Activated naive CD4-positive, alpha-beta T cell treated with anti-CD3 and anti-CD28 coated beads, Interleukin-2, amount 50 U/mL, for 16 hours (primary cell): ENCODE results near the gene MAPKAPK2.

ENCODE experiments used
- DNase-seq: peaks from one replicate; pipeline ENCODE4 v3.0.0-alpha.2; 2020

Gene MAPKAPK2

GRCh38 chr1:206661161-206661820, 23.4 kb upstream of the MAPKAPK2 start:
- no peak for DNase-seq

DNA sequence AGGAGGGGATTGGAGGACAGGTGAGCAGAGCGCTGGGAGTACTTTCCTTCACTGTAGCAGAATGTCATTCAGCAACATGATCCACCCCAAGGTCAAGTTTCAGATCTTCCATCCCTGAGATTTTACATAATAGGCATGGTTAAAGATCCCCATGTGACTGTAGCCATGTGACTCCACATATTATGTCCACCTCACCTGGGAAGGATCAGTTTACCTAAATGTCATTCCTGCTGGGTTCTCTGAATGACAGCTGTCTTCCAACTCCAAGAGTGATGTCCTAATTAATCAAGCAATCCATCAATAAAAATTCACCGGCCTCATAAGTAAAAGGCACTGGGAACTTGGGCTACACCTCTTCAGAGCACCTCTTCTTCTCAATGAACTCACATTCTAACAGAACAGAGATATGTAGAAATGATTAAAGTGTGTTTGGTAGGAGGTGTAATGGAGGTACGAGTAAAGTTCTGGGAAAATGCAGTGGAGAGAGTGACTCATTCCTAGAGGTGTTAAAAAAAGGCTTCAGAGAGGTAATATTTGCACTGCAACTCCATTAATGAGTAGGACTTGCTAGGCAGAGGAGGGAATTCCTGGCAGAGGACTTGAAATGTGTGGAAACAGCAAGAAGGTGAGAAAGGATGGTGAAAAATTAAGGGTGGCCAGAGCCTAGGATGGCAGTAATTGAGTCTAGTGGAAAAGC, 22.2 kb upstream of the MAPKAPK2 start:
- DNase-seq = no peak

- no peak for DNase-seq
Measured at GRCh38 chr1:206663362-206663761, 21.3 kb upstream of the MAPKAPK2 start.

DNA sequence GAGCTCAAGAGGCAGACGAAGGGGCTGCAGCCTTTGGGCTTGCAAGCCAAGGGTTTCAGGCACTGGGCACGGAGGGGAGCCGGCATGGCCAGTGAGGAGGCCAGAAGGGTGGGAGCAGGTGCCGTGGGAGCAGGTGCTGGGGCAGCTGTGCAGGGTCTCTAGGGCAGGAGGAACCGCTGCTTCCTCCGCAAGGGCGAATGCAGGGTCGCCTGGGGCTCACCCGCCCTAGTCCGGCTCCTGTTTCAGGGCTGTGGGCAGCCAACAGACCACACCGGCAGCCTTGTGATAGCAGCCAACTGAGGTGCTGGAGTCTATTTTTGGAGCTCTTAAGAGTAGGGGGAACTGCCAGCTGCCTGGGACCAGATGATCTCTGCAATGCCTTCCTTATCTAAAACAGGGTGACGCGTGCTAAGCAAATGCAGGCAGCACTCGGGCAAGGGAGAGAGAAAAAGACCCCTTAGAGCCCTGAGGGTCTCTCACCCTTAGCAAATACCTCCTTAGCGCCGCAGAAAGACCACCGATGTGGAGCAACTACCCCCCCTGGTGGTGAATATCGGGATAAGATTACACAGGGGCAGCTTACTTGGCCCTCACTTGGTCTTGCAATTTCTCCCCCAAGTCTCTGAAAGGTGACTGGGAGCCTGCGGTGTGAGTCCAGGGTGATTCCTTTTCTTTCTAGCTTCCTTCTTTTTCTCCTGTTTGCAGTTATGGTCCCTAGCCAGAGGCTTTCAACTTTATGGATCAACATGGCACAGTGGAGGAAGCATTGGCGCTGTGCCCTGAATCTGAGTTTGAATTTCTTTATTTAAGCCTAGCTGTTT, 20.7 kb upstream of the MAPKAPK2 start:
- peak; percentile 66 for DNase-seq

DNA sequence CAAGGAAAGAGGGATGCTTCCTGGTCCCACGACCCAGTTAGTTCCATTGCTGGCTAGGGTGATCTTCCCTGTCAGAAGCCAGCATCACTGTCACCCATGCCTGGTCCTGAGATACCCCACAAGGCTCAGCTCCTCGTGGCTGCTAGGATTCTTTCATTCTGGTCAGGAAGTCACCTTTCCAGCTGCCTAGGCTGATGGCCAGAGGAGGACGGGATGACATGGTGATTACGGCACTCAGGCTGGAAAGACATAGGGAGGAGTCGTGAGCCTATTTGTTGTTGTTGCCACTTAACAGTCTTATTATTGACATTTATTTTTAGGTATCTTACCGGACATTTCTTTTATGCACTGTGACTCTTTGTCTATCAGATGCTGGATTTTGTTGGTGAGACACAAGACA, 20.0 kb upstream of the MAPKAPK2 start:
- DNase-seq = no peak

GRCh38 chr1:206666031-206666561, 18.6 kb upstream of the MAPKAPK2 start:
- DNase-seq = no peak

DNA sequence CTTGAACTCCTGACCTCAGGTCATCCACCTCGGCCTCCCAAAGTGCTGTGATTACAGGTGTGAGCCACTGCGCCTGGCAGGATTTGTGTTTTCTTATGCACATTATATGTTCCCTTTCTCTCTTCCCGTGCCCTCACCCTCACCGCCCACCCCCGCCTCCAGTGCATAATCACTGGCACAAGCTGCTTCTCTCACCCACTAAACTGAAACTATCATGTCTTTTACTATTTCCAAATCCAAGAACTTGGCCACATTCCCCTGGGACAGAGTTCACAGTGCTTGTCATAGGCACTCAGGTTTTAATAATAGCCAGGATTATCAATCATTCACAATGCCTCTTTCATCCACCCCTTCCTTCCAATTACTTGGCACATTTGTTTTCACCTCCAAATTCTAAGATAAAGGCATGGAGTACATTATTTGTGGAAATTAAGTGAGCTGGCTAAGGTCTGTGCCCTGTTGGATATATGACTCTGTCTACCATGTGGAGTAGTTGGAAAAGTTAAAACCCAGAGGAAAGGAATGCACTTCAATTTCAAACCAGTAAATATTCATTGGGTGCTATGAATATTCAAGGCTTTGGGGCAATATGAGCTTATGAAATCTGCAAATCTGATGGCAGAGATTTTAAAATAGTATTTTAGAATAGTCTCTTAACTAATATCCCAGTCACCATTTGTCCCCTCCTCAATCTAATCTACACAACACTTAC, 17.6 kb upstream of the MAPKAPK2 start:
- no peak for DNase-seq

DNA sequence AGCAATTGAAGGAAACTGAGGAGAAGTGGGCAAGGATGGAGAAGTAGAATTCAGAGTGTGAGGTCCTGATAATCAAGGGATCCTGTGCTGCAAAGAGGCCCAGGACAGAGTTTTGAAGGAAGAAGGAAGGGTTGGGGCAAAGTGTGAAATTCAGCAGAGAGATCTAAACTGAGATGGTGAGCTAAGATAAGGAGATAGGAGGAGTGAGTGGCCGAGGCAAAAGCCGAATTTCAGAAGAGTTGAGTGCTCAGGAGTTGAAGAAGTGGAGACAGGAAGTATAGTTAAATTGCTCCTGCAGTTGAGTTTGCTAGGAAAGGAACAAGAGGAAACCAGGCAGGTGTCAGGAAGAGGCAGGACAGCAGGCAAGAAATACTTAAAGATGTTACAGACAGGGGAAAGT, 16.4 kb upstream of the MAPKAPK2 start:
- no peak for DNase-seq

GRCh38 chr1:206668874-206669410, 15.8 kb upstream of the MAPKAPK2 start:
- DNase-seq = no peak

DNA sequence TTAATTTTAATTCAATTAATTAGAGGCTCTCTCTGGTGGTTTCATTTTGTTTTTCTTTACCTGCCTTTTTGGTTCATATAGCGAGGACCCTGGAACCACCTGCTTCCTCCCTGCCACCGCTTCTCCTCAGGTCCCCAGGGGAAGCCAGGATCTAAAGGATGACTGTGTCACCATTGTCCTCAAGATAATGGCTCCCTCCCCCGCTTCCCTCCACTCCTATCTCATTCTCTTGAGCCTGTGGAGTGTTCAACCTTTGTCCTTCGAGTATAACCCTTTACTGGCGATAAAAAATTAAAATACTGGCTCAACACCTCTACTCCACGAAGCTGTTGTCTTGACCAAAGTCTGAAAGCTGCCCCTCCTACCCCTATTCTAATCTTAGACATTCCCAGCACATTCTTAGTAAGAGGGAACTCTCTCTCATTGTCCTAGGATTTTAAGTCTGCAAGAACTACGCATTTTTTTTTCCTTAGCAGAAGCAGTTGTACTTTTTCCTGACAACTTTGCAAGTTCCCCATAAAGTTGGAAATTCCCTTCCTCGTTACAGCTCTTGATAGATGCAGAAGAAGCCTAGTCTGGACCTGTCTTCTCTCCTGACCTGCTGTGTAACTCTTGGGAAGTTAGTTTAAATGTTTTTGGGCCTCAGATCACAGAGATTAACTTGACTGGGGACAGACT, 12.6 kb upstream of the MAPKAPK2 start:
- no peak for DNase-seq

DNA sequence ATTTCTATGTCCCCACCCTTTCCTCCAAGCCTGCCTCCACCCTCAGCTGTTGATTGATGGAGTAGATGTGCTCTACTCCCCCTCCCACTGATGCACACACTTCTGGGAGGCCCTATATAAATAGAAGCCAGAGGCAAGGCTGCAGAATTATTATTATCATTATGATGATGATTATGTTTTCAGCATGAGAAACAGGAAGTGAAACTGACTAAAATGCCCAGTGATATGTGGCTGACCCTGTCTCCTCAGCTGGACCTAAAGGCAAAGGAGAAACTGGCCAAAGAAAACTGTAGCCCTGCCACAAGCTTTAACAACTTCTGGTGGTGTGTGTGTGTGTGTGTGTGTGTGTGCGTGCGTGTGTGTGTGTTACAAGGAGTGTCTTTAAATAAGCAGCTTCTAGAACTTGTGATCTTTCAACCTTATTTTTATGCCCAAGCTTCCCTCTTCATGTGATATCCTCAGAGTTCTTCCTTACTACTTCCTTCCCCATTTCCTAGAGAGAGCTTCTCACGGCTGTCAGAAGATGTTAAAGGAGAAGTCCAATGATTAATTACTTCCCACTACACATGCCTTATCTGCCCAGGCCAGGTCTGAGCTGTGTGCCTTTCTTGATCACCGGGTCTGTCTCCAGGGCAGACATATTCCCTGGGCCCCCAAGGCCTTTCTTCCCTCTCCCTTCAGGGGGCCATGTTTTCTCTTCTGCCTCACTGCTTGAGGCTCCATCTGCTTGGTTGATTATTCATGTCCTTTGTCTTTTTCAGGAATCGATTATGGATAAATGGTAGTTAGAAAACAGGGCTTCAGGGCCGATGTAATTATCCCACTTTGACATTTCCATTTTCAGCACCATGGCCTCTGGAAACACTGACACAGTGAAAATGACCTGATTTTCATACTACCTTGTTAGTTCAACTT, 11.6 kb upstream of the MAPKAPK2 start:
- no peak for DNase-seq

DNA sequence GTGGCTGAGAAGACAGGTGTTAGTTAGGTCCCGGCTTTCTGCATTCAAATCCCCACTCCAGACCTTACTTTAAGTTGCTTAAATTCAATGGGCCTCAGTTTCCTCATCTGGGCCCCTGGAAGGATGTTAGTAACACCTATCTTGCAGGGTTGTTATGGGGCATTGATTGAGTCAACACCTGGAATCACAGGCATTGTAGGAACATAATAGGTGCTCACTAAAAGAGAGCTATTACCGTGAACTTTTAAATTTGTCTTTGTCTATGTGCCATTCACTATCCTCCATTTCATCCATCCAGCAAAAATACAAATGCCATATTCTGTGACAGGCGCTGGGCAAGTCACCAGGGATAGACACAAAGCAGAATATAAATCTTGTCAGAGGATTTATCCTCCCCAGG, 10.5 kb upstream of the MAPKAPK2 start:
- no peak for DNase-seq

DNA sequence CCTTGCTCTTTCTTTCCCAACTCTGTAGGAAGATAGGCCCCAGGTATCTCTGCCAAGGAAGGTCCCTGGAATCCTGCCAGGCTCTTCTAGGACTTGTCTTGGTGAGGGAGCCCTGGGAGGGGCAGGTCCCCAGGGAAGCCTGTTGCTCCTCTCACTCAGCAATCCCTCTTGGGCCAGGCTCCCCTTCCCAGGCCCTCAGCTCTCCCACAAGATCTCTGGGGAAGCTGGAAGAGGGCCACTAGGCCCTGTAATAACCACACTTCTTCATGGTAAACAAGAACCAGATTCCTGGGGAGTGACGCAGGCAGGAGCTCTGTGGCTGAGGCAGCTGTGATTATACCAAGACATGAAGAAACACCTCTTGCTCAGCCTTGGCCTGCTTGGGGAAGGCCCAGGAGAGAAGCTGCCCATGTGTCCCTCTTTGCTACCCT, 9.9 kb upstream of the MAPKAPK2 start:
- DNase-seq = no peak

- no peak for DNase-seq
Measured at GRCh38 chr1:206676499-206676898, 8.2 kb upstream of the MAPKAPK2 start.

DNA sequence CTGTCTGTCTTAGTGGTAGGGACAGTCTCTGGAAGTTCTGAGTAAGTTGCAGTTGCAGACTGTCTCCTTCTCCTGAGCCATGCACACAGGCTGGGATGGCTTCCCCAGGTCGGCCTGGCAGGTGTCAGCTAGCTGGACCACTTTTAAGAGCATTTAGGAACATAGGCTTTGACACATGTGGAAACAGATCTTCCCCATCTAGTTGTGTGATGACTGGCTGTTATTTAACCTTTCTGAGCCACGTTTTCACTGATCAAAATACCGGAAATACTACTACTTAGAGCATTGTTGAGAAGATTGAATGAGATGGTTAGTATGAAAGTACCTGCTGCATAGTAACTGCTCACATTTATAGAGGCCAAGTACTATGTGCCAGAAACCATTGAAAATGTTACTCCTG, 6.2 kb upstream of the MAPKAPK2 start:
- DNase-seq = no peak

DNA sequence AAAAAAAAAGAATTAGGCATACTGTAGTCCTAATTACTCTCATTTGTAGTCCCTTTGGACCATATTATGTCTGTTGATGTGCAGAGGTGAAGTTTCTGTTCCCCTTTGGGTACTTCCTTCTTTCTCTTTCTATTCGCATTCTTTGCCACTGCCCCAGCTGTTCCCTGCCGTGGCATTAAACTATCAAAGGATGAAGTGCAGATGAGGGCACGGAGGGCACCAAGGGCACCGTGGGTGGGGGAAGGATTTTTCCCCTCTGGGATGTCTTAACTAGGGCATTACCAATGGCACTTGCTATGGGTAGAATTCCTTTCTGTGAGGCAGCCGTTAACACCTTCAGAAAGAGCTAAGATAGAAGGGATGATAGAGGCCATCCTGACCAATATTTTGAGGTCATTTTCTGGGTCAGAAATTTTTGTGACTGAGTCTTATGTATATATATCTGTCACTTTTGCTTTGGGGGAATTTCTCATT, 4.9 kb upstream of the MAPKAPK2 start:
- no peak for DNase-seq

- DNase-seq = no peak
Measured at GRCh38 chr1:206680279-206680678, 4.4 kb upstream of the MAPKAPK2 start.

GRCh38 chr1:206681359-206681758, 3.3 kb upstream of the MAPKAPK2 start:
- DNase-seq = no peak

GRCh38 chr1:206682111-206682510, 2.6 kb upstream of the MAPKAPK2 start:
- DNase-seq = no peak

- no peak for DNase-seq
Measured at GRCh38 chr1:206683313-206683712, 1.4 kb upstream of the MAPKAPK2 start.

- no peak for DNase-seq
Measured at GRCh38 chr1:206684003-206684402, 702 bp upstream of the MAPKAPK2 start.
